ENCODE measurements around the gene UBE2L3. TPM values are rescaled to one million over a fixed set of nuclear protein-coding genes. Genes with fewer than 3 reads are reported as not detected.
A peak's percentile ranks its signal among the peaks of the same experiment; 100 is the strongest.

The UBE2L3 gene
- total RNA-seq, 2 experiments from 2014 or later, result 50.3 to 54.9 TPM

DNA sequence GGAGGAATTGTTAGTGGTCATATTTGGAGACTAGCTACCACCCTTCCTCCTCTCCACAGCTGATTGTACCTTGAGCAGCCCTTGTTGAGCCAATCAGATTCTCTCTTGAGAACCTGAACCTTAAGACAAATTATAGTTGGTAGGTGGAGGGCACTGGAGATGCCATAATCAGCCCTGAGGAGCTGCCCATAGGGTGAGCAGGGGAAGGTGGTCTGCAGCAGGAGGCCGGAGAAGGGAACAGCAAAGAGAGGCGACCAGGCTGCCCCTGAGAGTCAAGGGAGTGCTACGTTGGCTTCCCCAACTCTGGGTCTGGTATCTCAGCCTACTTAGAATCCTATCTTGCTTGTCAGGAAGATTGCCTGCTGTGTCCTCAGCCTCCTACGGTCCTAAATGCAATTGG is 71.8 kb downstream of the UBE2L3 start:
- intact Hi-C loops (cut with micrococcal nuclease), result no loop called here
- Mint-ChIP-seq H3K9me3 (no peaks in the 10 kb centered on the region), H3K4me1 (ENCODE audit: low read depth) (peaks cover 17% of the 10 kb centered on the region), H3K27me3 (no peaks in the 10 kb centered on the region), H3K4me3 (no peak overlapping the region), H3K27ac (no peak overlapping the region), H3K36me3 (ENCODE audit: low read depth) (peaks cover 12% of the 10 kb centered on the region)
- CTCF ChIA-PET, result interaction anchor here (1.1 kb wide), 2 partner anchors 8 to 9 kb away, joined by 3 to 8 read pairs; partner anchors contain the start of gene YDJC
- ATAC-seq (no peak), DNase-seq (no peak)
- TF ChIP-seq, protein P1, sequence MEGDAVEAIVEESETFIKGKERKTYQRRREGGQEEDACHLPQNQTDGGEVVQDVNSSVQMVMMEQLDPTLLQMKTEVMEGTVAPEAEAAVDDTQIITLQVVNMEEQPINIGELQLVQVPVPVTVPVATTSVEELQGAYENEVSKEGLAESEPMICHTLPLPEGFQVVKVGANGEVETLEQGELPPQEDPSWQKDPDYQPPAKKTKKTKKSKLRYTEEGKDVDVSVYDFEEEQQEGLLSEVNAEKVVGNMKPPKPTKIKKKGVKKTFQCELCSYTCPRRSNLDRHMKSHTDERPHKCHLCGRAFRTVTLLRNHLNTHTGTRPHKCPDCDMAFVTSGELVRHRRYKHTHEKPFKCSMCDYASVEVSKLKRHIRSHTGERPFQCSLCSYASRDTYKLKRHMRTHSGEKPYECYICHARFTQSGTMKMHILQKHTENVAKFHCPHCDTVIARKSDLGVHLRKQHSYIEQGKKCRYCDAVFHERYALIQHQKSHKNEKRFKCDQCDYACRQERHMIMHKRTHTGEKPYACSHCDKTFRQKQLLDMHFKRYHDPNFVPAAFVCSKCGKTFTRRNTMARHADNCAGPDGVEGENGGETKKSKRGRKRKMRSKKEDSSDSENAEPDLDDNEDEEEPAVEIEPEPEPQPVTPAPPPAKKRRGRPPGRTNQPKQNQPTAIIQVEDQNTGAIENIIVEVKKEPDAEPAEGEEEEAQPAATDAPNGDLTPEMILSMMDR (IDR thresholded peaks at IDR 0.05), result no peak
- POLR2A ChIA-PET, result interaction anchor here (1.5 kb wide), 1 partner anchor 10 kb away, joined by 3 read pairs; no protein-coding TSS in a partner anchor

DNA sequence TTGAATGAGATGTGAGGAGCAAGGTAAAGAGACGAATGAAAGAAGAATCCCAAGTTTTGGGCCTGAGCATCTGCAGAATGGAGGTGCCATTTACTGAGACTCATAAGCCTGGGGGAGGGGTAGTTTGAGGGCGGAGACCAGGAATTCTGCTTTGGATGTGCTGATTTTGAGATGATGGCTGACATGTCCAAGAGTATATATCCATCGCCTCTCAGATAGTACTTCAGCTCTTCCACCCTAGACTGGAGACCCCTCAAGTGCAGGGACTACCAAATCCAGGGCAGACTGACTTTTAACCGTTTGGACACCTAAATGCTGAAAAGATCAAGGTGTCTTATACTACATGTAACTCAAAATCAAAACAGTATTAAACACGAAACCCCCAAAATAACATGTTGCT is 73.3 kb downstream of the UBE2L3 start:
- Mint-ChIP-seq H3K9me3 (no peaks in the 10 kb centered on the region), H3K36me3 (ENCODE audit: low read depth) (peaks cover 14% of the 10 kb centered on the region), H3K27me3 (no peaks in the 10 kb centered on the region), H3K27ac (no peak overlapping the region), H3K4me1 (ENCODE audit: low read depth) (peaks cover 17% of the 10 kb centered on the region), H3K4me3 (peak overlapping the region; percentile 89)
- intact Hi-C loops (cut with micrococcal nuclease), result no loop called here
- ATAC-seq, result no peak
- ChIA-PET POLR2A (interaction anchor here (0.9 to 4.1 kb wide), 5 partner anchors 12 to 61 kb away, joined by 3 to 98 read pairs (median 11); partner anchors contain the start of genes CCDC116 and YDJC), CTCF (interaction anchor here (1.4 to 3.7 kb wide), 4 partner anchors 10 to 312 kb away, joined by 3 to 78 read pairs (median 16); partner anchors contain the start of genes CCDC116, PPM1F and YDJC)
- no peak for DNase-seq
- TF ChIP-seq, protein P1 (IDR thresholded peaks at IDR 0.05), result no peak

DNA sequence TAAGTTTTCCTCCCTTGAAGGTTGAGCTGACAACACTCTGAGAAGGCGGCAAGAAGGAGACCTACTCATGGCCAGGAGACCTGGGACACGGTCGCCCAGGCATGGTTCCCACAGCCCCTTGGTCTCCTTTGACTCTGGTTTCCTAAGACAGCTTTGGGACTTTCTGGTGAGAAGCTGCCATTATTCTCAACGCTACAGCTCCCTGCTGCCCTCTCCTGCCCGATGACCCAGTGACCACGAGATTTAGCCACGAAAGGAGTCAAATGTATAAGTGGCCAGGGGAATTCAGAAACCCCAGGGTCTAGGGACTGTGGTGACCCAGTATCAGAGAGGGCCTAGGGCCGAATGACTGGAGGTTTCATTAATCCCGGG is 73.9 kb downstream of the UBE2L3 start:
- intact Hi-C loops (cut with micrococcal nuclease), result no loop called here
- Mint-ChIP-seq H3K36me3 (ENCODE audit: low read depth) (peaks cover 18% of the 10 kb centered on the region), H3K4me1 (ENCODE audit: low read depth) (peaks cover 20% of the 10 kb centered on the region), H3K4me3 (peak overlapping the region; percentile 89), H3K27me3 (no peaks in the 10 kb centered on the region), H3K27ac (peak overlapping the region; percentile 89), H3K9me3 (no peaks in the 10 kb centered on the region)
- DNase-seq, result no peak
- no peak for ATAC-seq
- POLR2A ChIA-PET, result interaction anchor here (0.9 to 4.1 kb wide), 5 partner anchors 11 to 62 kb away, joined by 3 to 98 read pairs (median 11); partner anchors contain the start of genes CCDC116 and YDJC
- TF ChIP-seq, protein P1 (IDR thresholded peaks at IDR 0.05), result no peak
- CTCF ChIA-PET, result interaction anchor here (0.8 to 3.7 kb wide), 11 partner anchors 11 to 311 kb away, joined by 3 to 78 read pairs (median 8); partner anchors contain the start of genes CCDC116, PPIL2, PPM1F and YDJC

DNA sequence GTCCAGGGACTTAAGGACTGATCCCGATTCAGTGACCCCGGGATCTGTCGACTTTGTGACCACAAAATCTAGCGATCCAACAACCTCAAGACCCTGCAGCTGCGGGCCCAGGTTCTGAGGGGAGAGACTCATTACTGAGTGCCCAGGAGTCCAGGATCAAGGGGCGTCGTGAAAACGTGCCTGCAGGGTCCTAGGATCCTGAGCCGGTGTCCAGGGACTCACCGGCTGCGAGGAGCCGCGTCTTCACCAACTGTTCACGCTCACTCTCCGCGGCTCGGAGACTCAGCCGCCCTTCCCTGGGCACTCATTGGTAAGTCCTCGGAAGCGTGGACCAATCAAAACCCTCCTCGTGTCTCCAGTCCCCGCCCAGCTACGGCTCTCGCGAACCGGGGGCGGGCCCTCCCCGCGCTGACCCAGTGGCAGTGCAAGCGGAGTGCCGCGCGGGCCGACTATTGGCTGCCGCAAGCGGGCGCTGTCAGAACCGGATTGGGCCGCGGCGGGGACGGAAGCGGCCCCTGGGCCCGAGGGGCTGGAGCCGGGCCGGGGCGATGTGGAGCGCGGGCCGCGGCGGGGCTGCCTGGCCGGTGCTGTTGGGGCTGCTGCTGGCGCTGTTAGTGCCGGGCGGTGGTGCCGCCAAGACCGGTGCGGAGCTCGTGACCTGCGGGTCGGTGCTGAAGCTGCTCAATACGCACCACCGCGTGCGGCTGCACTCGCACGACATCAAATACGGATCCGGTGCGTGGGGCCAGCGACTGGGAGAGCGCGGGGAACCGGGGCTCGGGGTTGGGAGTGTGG is 74.5 kb downstream of the UBE2L3 start, which contains the start of gene SDF2L1:
Gene SDF2L1, plus strand, starts transcription at position 514 of the 795 bp plus-strand sequence. Its CDS starts 35 bp downstream, at position 549.
- Mint-ChIP-seq H3K4me1 (ENCODE audit: low read depth) (peaks cover 26% of the 10 kb centered on the region), H3K27me3 (no peaks in the 10 kb centered on the region), H3K4me3 (peak within 1 kb of the TSS; percentile 89), H3K36me3 (ENCODE audit: low read depth) (peaks cover 24% of the 10 kb centered on the region), H3K27ac (peak within 1 kb of the TSS; percentile 89), H3K9me3 (no peaks in the 10 kb centered on the region)
- ATAC-seq (peak; percentile 97), DNase-seq (peak; percentile 99)
- intact Hi-C loops (cut with micrococcal nuclease), result no loop called here
- TF ChIP-seq, protein P1 (IDR thresholded peaks at IDR 0.05), result no peak
- ChIA-PET CTCF (interaction anchor here (0.8 to 3.7 kb wide), 20 partner anchors 8 to 310 kb away, joined by 3 to 78 read pairs (median 6); partner anchors contain the start of genes CCDC116, PPIL2, PPM1F and YDJC), POLR2A (interaction anchor here (0.9 to 4.1 kb wide), 8 partner anchors 8 to 73 kb away, joined by 3 to 98 read pairs (median 7); partner anchors contain the start of genes CCDC116 and YDJC)

Data from activated CD8-positive, alpha-beta T cell treated with anti-CD3 and anti-CD28 coated beads for 36 hours (primary cell).